ENCODE measurements around the gene COPS2. TPM values are rescaled to one million over a fixed set of nuclear protein-coding genes. Genes with fewer than 3 reads are reported as not detected.
A peak's percentile ranks its signal among the peaks of the same experiment; 100 is the strongest.

The COPS2 gene
- total RNA-seq, 1 experiment from 2014 or later, result 83.8 TPM

DNA sequence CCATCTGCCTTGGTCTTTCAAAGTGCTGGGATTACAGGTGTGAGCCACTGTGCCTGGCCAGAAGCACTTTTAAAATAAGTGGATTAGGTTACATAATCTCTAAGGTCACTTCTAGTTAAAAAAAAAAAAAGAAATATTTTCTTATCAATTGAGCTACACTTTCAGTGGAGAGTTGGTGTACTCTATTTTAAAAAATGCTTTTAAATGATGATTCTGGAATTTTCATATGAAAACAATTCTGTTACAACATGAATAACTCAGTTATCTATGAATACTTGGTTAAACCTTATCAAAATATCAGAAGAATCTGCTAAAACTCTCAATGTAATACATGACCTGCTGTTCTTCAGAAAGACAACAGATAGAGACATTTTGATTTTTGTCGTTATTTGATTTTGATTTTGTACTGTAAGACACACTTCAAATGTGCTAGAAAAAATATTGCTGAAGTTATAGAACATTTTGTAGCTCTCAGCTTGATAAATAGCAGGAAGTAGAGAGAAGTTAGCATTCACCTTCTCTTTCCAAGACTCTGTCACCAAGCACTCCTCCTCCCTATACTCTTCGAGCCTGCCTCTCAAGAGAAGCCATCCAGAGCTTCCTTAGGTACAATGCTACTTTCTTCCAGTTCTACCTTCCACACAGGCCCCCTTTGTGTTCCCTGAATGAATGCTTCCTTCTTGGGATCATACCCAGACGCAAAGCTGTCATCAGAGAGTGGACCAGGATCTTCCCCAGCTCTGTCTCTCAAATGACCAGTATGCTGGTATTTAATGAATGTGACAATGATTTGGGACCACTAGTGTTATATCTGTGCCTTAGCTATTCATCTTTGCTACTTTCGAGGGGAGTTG, 61.9 kb downstream of the COPS2 start:
- no peaks in the 10 kb centered on the region for H3K27me3 Mint-ChIP-seq (ENCODE audit: insufficient read depth, unreplicated experiment)
- H3K4me3 Mint-ChIP-seq (ENCODE audit: unreplicated experiment), result no peak overlapping the region
- BruUV-seq (replicated peaks), result no TSS peak
- H3K9me3 Mint-ChIP-seq (ENCODE audit: unreplicated experiment), result no peaks in the 10 kb centered on the region
- H3K36me3 ChIP-seq (ENCODE audit: control insufficient read depth, insufficient read depth, low read length), result no peaks in the 10 kb centered on the region
- ChIA-PET POLR2A (no interaction called here), CTCF (no interaction called here)
- H3K4me1 Mint-ChIP-seq (ENCODE audit: low read depth, unreplicated experiment), result peaks cover 6% of the 10 kb centered on the region
- no peak overlapping the region for H3K27ac Mint-ChIP-seq (ENCODE audit: unreplicated experiment)
- DNase-seq, result no peak
- no peak overlapping the region for H3K4me3 ChIP-seq (ENCODE audit: low read depth, low read length)
- H3K9me3 ChIP-seq, result no peaks in the 10 kb centered on the region
- TF ChIP-seq, protein P1, sequence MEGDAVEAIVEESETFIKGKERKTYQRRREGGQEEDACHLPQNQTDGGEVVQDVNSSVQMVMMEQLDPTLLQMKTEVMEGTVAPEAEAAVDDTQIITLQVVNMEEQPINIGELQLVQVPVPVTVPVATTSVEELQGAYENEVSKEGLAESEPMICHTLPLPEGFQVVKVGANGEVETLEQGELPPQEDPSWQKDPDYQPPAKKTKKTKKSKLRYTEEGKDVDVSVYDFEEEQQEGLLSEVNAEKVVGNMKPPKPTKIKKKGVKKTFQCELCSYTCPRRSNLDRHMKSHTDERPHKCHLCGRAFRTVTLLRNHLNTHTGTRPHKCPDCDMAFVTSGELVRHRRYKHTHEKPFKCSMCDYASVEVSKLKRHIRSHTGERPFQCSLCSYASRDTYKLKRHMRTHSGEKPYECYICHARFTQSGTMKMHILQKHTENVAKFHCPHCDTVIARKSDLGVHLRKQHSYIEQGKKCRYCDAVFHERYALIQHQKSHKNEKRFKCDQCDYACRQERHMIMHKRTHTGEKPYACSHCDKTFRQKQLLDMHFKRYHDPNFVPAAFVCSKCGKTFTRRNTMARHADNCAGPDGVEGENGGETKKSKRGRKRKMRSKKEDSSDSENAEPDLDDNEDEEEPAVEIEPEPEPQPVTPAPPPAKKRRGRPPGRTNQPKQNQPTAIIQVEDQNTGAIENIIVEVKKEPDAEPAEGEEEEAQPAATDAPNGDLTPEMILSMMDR (IDR thresholded peaks at IDR 0.05; ENCODE audit: insufficient read depth in 1 of 2, low read depth in 1 of 2, low read length in 1 of 2, severe bottlenecking in 1 of 2, unreplicated experiment in 1 of 2), result no peak
- H3K36me3 Mint-ChIP-seq (ENCODE audit: insufficient read depth, unreplicated experiment), result peaks cover 6% of the 10 kb centered on the region
- no peaks in the 10 kb centered on the region for H3K27me3 ChIP-seq (replicated peaks; ENCODE audit: control insufficient read depth, insufficient read depth, low read length)
- H3K4me1 ChIP-seq, result peaks cover 14% of the 10 kb centered on the region
- intact Hi-C loops (cut with micrococcal nuclease; ENCODE audit: unreplicated experiment), result no loop called here

DNA sequence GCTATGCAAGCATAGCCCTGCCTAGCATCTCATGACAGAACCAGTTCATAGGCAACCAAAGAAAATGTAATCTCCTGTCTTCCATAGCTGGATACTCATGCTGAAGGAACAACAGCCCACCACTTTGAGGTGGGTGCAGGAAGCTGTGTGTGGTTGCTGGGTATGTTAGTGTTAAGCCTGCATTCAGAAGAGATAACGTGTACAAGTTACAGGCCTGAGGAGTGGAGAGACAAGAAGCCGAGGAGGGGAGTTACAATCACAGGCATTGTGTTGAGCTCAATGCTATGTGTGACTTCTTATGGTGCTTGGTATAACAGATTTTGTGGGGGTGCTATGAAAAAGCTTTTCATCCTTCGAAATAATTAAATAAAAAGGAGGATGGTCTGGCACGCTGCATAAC, 66.4 kb downstream of the COPS2 start:
- CTCF ChIA-PET, result no interaction called here
- Histone ChIP-seq H3K27me3 (replicated peaks; ENCODE audit: control insufficient read depth, insufficient read depth, low read length) (no peaks in the 10 kb centered on the region), H3K36me3 (ENCODE audit: control insufficient read depth, insufficient read depth, low read length) (no peaks in the 10 kb centered on the region), H3K4me1 (peaks cover 11% of the 10 kb centered on the region), H3K9me3 (no peaks in the 10 kb centered on the region), H3K4me3 (ENCODE audit: low read depth, low read length) (no peak overlapping the region)
- H3K9me3 Mint-ChIP-seq (ENCODE audit: unreplicated experiment), result no peaks in the 10 kb centered on the region
- intact Hi-C loops (cut with micrococcal nuclease; ENCODE audit: unreplicated experiment), result loop anchor here (5.0 kb wide), 1 partner anchor 42 kb away; the partner anchor contains the start of gene SECISBP2L
- TF ChIP-seq, protein P1 (IDR thresholded peaks at IDR 0.05; ENCODE audit: insufficient read depth in 1 of 2, low read depth in 1 of 2, low read length in 1 of 2, severe bottlenecking in 1 of 2, unreplicated experiment in 1 of 2), result no peak
- H3K4me1 Mint-ChIP-seq (ENCODE audit: low read depth, unreplicated experiment), result peaks cover 11% of the 10 kb centered on the region
- H3K36me3 Mint-ChIP-seq (ENCODE audit: insufficient read depth, unreplicated experiment), result no peaks in the 10 kb centered on the region
- DNase-seq, result no peak
- H3K27me3 Mint-ChIP-seq (ENCODE audit: insufficient read depth, unreplicated experiment), result no peaks in the 10 kb centered on the region
- no peak overlapping the region for H3K4me3 Mint-ChIP-seq (ENCODE audit: unreplicated experiment)
- H3K27ac Mint-ChIP-seq (ENCODE audit: unreplicated experiment), result no peak overlapping the region
- no TSS peak for BruUV-seq (replicated peaks)
- POLR2A ChIA-PET, result no interaction called here

DNA sequence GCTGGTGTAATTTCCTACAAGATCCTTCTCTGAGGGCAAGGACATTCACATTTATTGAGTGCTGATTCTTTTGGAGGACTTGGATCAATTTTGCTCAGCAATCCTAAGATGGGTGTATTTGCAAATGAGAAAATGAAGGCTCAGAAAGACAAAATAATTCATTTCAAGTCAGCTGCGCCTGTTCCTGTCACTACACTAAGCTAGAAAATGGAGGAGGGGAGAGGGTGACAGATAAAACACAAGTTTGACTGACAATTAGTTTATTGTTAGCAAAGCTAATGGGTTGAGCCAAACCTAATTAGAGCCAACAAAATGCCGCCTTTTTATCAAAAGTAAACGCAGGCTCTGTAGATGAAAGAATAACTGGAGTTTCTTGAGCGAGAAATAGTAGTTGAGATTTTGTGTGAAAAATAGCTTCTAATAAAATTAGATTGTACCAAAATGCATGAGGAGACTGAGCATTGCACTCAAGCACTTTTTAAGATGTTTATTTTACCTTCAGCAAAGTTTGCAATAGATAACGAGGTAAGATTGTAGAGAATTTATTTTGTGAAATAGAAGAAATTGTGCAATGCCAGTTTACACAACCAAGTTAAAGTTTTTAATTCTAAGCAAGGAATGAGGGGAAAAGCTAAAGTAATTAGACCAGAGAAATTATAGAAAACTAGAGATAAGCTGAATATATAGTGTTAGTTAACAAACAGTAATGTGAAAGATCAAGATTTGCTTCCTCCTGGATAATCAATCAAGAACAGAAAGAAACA, 69.5 kb downstream of the COPS2 start:
- Histone ChIP-seq H3K27me3 (replicated peaks; ENCODE audit: control insufficient read depth, insufficient read depth, low read length) (no peaks in the 10 kb centered on the region), H3K36me3 (ENCODE audit: control insufficient read depth, insufficient read depth, low read length) (no peaks in the 10 kb centered on the region), H3K9me3 (no peaks in the 10 kb centered on the region), H3K4me1 (peaks cover 11% of the 10 kb centered on the region), H3K4me3 (ENCODE audit: low read depth, low read length) (no peak overlapping the region)
- TF ChIP-seq, protein P1 (IDR thresholded peaks at IDR 0.05; ENCODE audit: insufficient read depth in 1 of 2, low read depth in 1 of 2, low read length in 1 of 2, severe bottlenecking in 1 of 2, unreplicated experiment in 1 of 2), result no peak
- ChIA-PET CTCF (interaction anchor here (0.6 kb wide), 1 partner anchor 46 kb away, joined by 6 read pairs; no protein-coding TSS in a partner anchor), POLR2A (no interaction called here)
- Mint-ChIP-seq H3K4me3 (ENCODE audit: unreplicated experiment) (peak overlapping the region; percentile 10), H3K9me3 (ENCODE audit: unreplicated experiment) (no peaks in the 10 kb centered on the region), H3K27ac (ENCODE audit: unreplicated experiment) (no peak overlapping the region), H3K36me3 (ENCODE audit: insufficient read depth, unreplicated experiment) (no peaks in the 10 kb centered on the region), H3K27me3 (ENCODE audit: insufficient read depth, unreplicated experiment) (no peaks in the 10 kb centered on the region), H3K4me1 (ENCODE audit: low read depth, unreplicated experiment) (peaks cover 11% of the 10 kb centered on the region)
- BruUV-seq (replicated peaks), result no TSS peak
- intact Hi-C loops (cut with micrococcal nuclease; ENCODE audit: unreplicated experiment), result loop anchor here (5.0 kb wide), 1 partner anchor 39 kb away; the partner anchor contains the start of gene SECISBP2L
- no peak for DNase-seq

All from Caco-2 (cell line).